Middle frontal gyrus (tissue), 1 donor: Measurements from ENCODE around the gene NFASC.

Experiments
- DNase-seq: peaks from one replicate; pipeline ENCODE4 v3.0.0-alpha.2; 2015; ENCODE audit warnings: low spot score; ENCODE audit errors: extremely low spot score

The NFASC gene

GRCh38 chr1:205059660-205060059 lies 189.0 kb downstream of the NFASC start:
- DNase-seq = no peak

- DNase-seq = no peak
These were observed 190.1 kb downstream of the NFASC start for GRCh38 chr1:205060746-205061145.

GRCh38 chr1:205061227-205061626 lies 190.6 kb downstream of the NFASC start:
- DNase-seq = no peak

GRCh38 chr1:205061665-205062069 lies 191.0 kb downstream of the NFASC start:
- DNase-seq = peak; percentile 90

GRCh38 chr1:205062319-205062718 lies 191.7 kb downstream of the NFASC start:
- no peak for DNase-seq

- no peak for DNase-seq
These were observed 192.2 kb downstream of the NFASC start for GRCh38 chr1:205062895-205063294.

- DNase-seq = no peak
These were observed 193.6 kb downstream of the NFASC start for GRCh38 chr1:205064301-205064700.

- no peak for DNase-seq
These were observed 194.2 kb downstream of the NFASC start for GRCh38 chr1:205064741-205065316.

GRCh38 chr1:205065666-205066065 lies 195.0 kb downstream of the NFASC start:
- DNase-seq = no peak

- DNase-seq = no peak
These were observed 195.6 kb downstream of the NFASC start for GRCh38 chr1:205066141-205066818.

GRCh38 chr1:205067031-205067430 lies 196.4 kb downstream of the NFASC start:
- DNase-seq = no peak

- DNase-seq = no peak
These were observed 197.3 kb downstream of the NFASC start for GRCh38 chr1:205068001-205068400.

- DNase-seq = no peak
These were observed 197.9 kb downstream of the NFASC start for GRCh38 chr1:205068457-205069040.

- no peak for DNase-seq
These were observed 198.9 kb downstream of the NFASC start for GRCh38 chr1:205069371-205070125.

- no peak for DNase-seq
These were observed 200.4 kb downstream of the NFASC start for GRCh38 chr1:205071028-205071409.

GRCh38 chr1:205071801-205072200 lies 201.1 kb downstream of the NFASC start:
- DNase-seq = no peak

- DNase-seq = no peak
These were observed 201.6 kb downstream of the NFASC start for GRCh38 chr1:205072286-205072685.
